K562 (cell line): ENCODE results near the gene BATF. TPM values are rescaled to one million over a fixed set of nuclear protein-coding genes. Genes with fewer than 3 reads are reported as not detected.

Source experiments
- ATAC-seq: fragments of 200-7000 bp; cut with Tn5 transposase; 3 replicates; pipeline ENCODE4 v1.9.1; 2020; ENCODE audit warnings: moderate library complexity
- BruUV-seq: library from RNA; stranded (reverse); fragments of 400-500 nt; replicated peaks from 2 replicates; lab custom pipeline; 2021; lab: Mats Ljungman, UMichigan
- CTCF ChIA-PET: fragments of 300-600 bp; formaldehyde crosslinking; extraction: SDS; loops from one replicate; lab custom pipeline; 2021; ENCODE audit warnings: low intra/inter-chr PET ratio; lab: Yijun Ruan, JAX
- POLR2A ChIA-PET: fragments of 300-600, 350-650 bp; sonication (Branson Sonifier 250); formaldehyde crosslinking; extraction: SDS; loops from one replicate; lab custom pipeline; 2021; ENCODE audit warnings: antibody characterized with exemption, inconsistent platforms; lab: Yijun Ruan, JAX
- DNase-seq, 4 experiments: peaks; one replicate each; pipeline versions ENCODE4 v3.0.0 to v3.0.0-alpha.2; 2011 to 2018; ENCODE audit warnings: low spot score in 3 of 4, mixed read lengths in 3 of 4; ENCODE audit errors: extremely low read depth in 1 of 4
- FAIRE-seq: peaks from 2 replicates; lab custom pipeline; 2011; peaks lifted over from hg19 to GRCh38; lab: Jason Lieb, UNC
- H2AFZ ChIP-seq: 2 replicates; pipeline ENCODE4 v1.6.0; 2011; ENCODE audit warnings: low read depth, low read length, control low read depth, inconsistent platforms
- H3K27ac ChIP-seq: fragments of 200-600 bp; 3 replicates; pipeline ENCODE4 v1.8.0; 2011; ENCODE audit warnings: low read depth, mild to moderate bottlenecking, control low read depth, inconsistent platforms, low read length, moderate library complexity, mixed read lengths; ENCODE audit errors: extremely low read depth
- H3K27me3 ChIP-seq, 2 experiments: fragments of 300-600 bp in 1 of 2; 2 replicates in 1 of 2; 3 replicates in 1 of 2; pipeline versions ENCODE4 v1.6.0 to v1.8.0; 2011; ENCODE audit warnings: inconsistent platforms in 2 of 2, low read length in 2 of 2, mild to moderate bottlenecking in 1 of 2, mixed read lengths in 1 of 2, moderate library complexity in 1 of 2; ENCODE audit not compliant: control insufficient read depth in 2 of 2, insufficient read depth in 2 of 2
- H3K36me3 ChIP-seq: fragments of 300-600 bp; 3 replicates; pipeline ENCODE4 v1.8.0; 2011; ENCODE audit warnings: mild to moderate bottlenecking, low read length, inconsistent platforms; ENCODE audit not compliant: control insufficient read depth, insufficient read depth
- H3K4me1 ChIP-seq, 2 experiments: fragments of 200-600 bp in 1 of 2; replicated peaks in 1 of 2; 2 replicates in 1 of 2; 3 replicates in 1 of 2; pipeline versions ENCODE4 v1.5.1 to v1.8.0; 2011; ENCODE audit warnings: inconsistent platforms in 2 of 2, low read length in 2 of 2, mild to moderate bottlenecking in 1 of 2, mixed read lengths in 1 of 2, moderate library complexity in 1 of 2; ENCODE audit not compliant: control insufficient read depth in 2 of 2, insufficient read depth in 2 of 2
- H3K4me2 ChIP-seq: 2 replicates; pipeline ENCODE4 v1.6.1; 2011; ENCODE audit warnings: low read length, control low read depth, inconsistent platforms, mixed read lengths; ENCODE audit not compliant: insufficient read depth
- H3K4me3 ChIP-seq: fragments of 200-600 bp; sonication (generic), shearing (Covaris generic); 2 replicates; pipeline ENCODE4 v1.5.1; 2016; ENCODE audit warnings: control low read depth, inconsistent platforms
- H3K79me2 ChIP-seq: fragments of 200-600 bp; 3 replicates; pipeline ENCODE4 v1.8.0; 2011; ENCODE audit warnings: low read length, inconsistent platforms; ENCODE audit not compliant: control insufficient read depth, insufficient read depth
- H3K9ac ChIP-seq, 2 experiments: 2 replicates each; pipeline versions ENCODE4 v1.6.0 to v1.6.1; 2011; ENCODE audit warnings: low read depth in 2 of 2, low read length in 2 of 2, control low read depth in 1 of 2, inconsistent platforms in 1 of 2, mild to moderate bottlenecking in 1 of 2, mixed read lengths in 1 of 2; ENCODE audit not compliant: insufficient read depth in 1 of 2
- H3K9me1 ChIP-seq: one replicate; pipeline ENCODE4 v1.6.0; 2011; ENCODE audit warnings: inconsistent platforms, mild to moderate bottlenecking, low read length, moderate library complexity; ENCODE audit not compliant: control insufficient read depth, insufficient read depth
- H3K9me3 ChIP-seq: replicated peaks from 2 replicates; pipeline ENCODE4 v1.5.1; 2011; ENCODE audit warnings: low read depth, low read length, inconsistent platforms; ENCODE audit not compliant: control insufficient read depth, insufficient read depth
- H4K20me1 ChIP-seq: replicated peaks from 2 replicates; pipeline ENCODE4 v1.6.1; 2011; ENCODE audit warnings: low read length, inconsistent platforms, mixed read lengths; ENCODE audit not compliant: control insufficient read depth, insufficient read depth
- ADNP ChIP-seq: fragments of 200-800 bp; sonication (Bioruptor generic); IDR thresholded peaks from 2 replicates; pipeline ENCODE4 v1.6.1; 2016; ENCODE audit warnings: missing genetic modification characterization, missing compliant biosample characterization
- ATF1 ChIP-seq, 2 experiments: fragments of 450-650 bp in 1 of 2; IDR thresholded peaks; 2 replicates each; pipeline ENCODE4 v1.6.1; 2016; ENCODE audit warnings: missing compliant biosample characterization in 1 of 2, missing genetic modification characterization in 1 of 2
- CBFA2T2 ChIP-seq: fragments of 450-650 bp; conservative IDR thresholded peaks from 2 replicates; pipeline ENCODE4 v1.6.1; 2017; ENCODE audit warnings: mild to moderate bottlenecking
- CBFA2T3 ChIP-seq: fragments of 450-650 bp; IDR thresholded peaks from 2 replicates; pipeline ENCODE4 v1.6.1; 2017
- DNMT1 ChIP-seq: fragments of 450-650 bp; IDR thresholded peaks from 2 replicates; pipeline ENCODE4 v1.6.1; 2016; ENCODE audit warnings: antibody characterized with exemption, mild to moderate bottlenecking
- EGR1 ChIP-seq: fragments of 450-650 bp; conservative IDR thresholded peaks from 2 replicates; pipeline ENCODE4 v1.6.1; 2017; ENCODE audit warnings: mild to moderate bottlenecking
- ETS1 ChIP-seq: conservative IDR thresholded peaks from 2 replicates; pipeline ENCODE4 v1.6.1; 2011; ENCODE audit warnings: low read depth, mild to moderate bottlenecking, low read length; ENCODE audit not compliant: control insufficient read depth
- FOXM1 ChIP-seq, 2 experiments: fragments of 450-650 bp in 1 of 2; sonication (generic) in 1 of 2; formaldehyde crosslinking in 1 of 2; IDR thresholded peaks; 2 replicates each; pipeline versions ENCODE4 v1.6.1 to v1.9.0; 2017 to 2022; ENCODE audit warnings: low read depth in 2 of 2, mild to moderate bottlenecking in 2 of 2, missing genetic modification reagents in 1 of 2, moderate library complexity in 1 of 2
- GTF2A2 ChIP-seq: IDR thresholded peaks from 2 replicates; pipeline ENCODE4 v1.6.1; 2016; ENCODE audit warnings: mild to moderate bottlenecking, missing genetic modification characterization, missing compliant biosample characterization
- HNRNPH1 ChIP-seq: fragments of 200-400 bp; formaldehyde crosslinking; optimal IDR thresholded peaks from 2 replicates; pipeline ENCODE3; 2017; ENCODE audit warnings: low read depth, mild to moderate bottlenecking, low read length, moderate library complexity
- MNT ChIP-seq, 2 experiments: fragments of 450-650 bp; conservative IDR thresholded peaks; 2 replicates each; pipeline ENCODE4 v1.6.1; 2017; ENCODE audit warnings: mild to moderate bottlenecking in 2 of 2, moderate library complexity in 2 of 2
- NELFE ChIP-seq: IDR thresholded peaks from 2 replicates; pipeline ENCODE4 v1.6.1; 2011; ENCODE audit warnings: mild to moderate bottlenecking; ENCODE audit not compliant: insufficient read depth, insufficient read length
- NFATC3 ChIP-seq: fragments of 450-650 bp; IDR thresholded peaks from 2 replicates; pipeline ENCODE4 v1.6.1; 2017; ENCODE audit warnings: mild to moderate bottlenecking
- NFE2L1 ChIP-seq: fragments of 450-650 bp; IDR thresholded peaks from 2 replicates; pipeline ENCODE4 v1.6.1; 2016; ENCODE audit warnings: missing genetic modification characterization, low read depth, mild to moderate bottlenecking, missing compliant biosample characterization, moderate library complexity, borderline replicate concordance
- NR1H2 ChIP-seq: sonication (generic); formaldehyde crosslinking; IDR thresholded peaks from 2 replicates; pipeline ENCODE4 v1.4.0; 2020; ENCODE audit warnings: mild to moderate bottlenecking, missing genetic modification reagents
- NUFIP1 ChIP-seq: fragments of 450-650 bp; IDR thresholded peaks from 2 replicates; pipeline ENCODE4 v1.6.1; 2018; ENCODE audit not compliant: partially characterized antibody
- TCF3 ChIP-seq: sonication (generic); formaldehyde crosslinking; IDR thresholded peaks from 2 replicates; pipeline ENCODE4 v1.4.0; 2020; ENCODE audit warnings: mild to moderate bottlenecking, missing genetic modification reagents
- ZNF133 ChIP-seq: fragments of 250-450 bp; sonication (Bioruptor Pico); IDR thresholded peaks from 2 replicates; pipeline ENCODE4 v1.4.0; 2020; ENCODE audit warnings: mild to moderate bottlenecking
- ZNF282 ChIP-seq: sonication (generic); formaldehyde crosslinking; IDR thresholded peaks from 2 replicates; pipeline ENCODE4 v1.8.1; 2023; ENCODE audit warnings: missing genetic modification reagents
- ZNF311 ChIP-seq: fragments of 250-450 bp; sonication (Bioruptor Pico); IDR thresholded peaks from 2 replicates; pipeline ENCODE4 v1.4.0; 2020; ENCODE audit warnings: mild to moderate bottlenecking, moderate library complexity
- ZNF655 ChIP-seq: fragments of 250-450 bp; sonication (Bioruptor Pico); IDR thresholded peaks from 2 replicates; pipeline ENCODE4 v1.5.0; 2021
- ZNF830 ChIP-seq: fragments of 250-450 bp; sonication (Bioruptor Pico); IDR thresholded peaks from 2 replicates; pipeline ENCODE4 v1.5.0; 2021; ENCODE audit warnings: mild to moderate bottlenecking
- WGBS: fragments of 100-300 bp; shearing (Covaris generic); methylation state at CpG from one replicate; pipeline ENCODE4 v1.1.6; 2016; ENCODE audit warnings: low coverage, mixed read lengths; ENCODE audit not compliant: insufficient coverage; ENCODE audit errors: missing lambda C conversion rate; 5-methylcytosine and 5-hydroxymethylcytosine counted together
- in situ Hi-C: fragments of 300-500 bp; cut with MboI; formaldehyde crosslinking; loops from 4 replicates; pipeline ENCODE4 v1.15.0; 2018; ENCODE audit warnings: inconsistent platforms, mixed read lengths
- intact Hi-C: fragments of 100-400 bp; cut with micrococcal nuclease; formaldehyde crosslinking; loops from 2 replicates; pipeline ENCODE4 v1.14.2; 2022
- polyA plus RNA-seq, 8 experiments: library from polyadenylated mRNA; depleted of rRNA in 4 of 8; stranded (reverse) in 5 of 8; unstranded in 3 of 8; fragments of >200 nt; fragmentation: Nextera tagmentation in 2 of 8; fragmentation: Illumina TruSeq in 1 of 8; extraction: Ambion mirVana in 2 of 8; extraction: Trizol in 1 of 8; gene quantifications; 2 replicates each; pipeline versions ENCODE4 v1.2.1 to v1.2.3, GENCODE V29; 2011 to 2014; ENCODE audit warnings: inconsistent platforms in 1 of 8, missing spikeins in 1 of 8
- total RNA-seq, 7 experiments: library from RNA; depleted of rRNA in 6 of 7; stranded (reverse); fragments of >200 nt in 6 of 7; fragmentation: Illumina TruSeq in 2 of 7; extraction: Trizol in 2 of 7; gene quantifications; 2 replicates each; pipeline versions ENCODE4 v1.2.1 to v1.2.3, GENCODE V29; 2011 to 2021; ENCODE audit warnings: low replicate concordance in 1 of 7

The BATF gene
- total and polyA plus RNA-seq, 9 of the 15 experiments (the other 6 are each of a cell fraction or from before 2014, with no cell fraction given) = 0.13 to 2.1 (median 0.55) TPM; not detected in 2

GRCh38 chr14:75551021-75551420, 28.8 kb downstream of the BATF start:
- Histone ChIP-seq H3K79me2 (no peaks in the 10 kb centered on the region), H2AFZ (no peak overlapping the region), H4K20me1 (no peaks in the 10 kb centered on the region), H3K9me3 (no peaks in the 10 kb centered on the region), H3K4me3 (no peak overlapping the region), H3K27me3 (peaks cover 2 to 33% of the 10 kb centered on the region in 2 experiments; a peak in 3 of 5 replicates), H3K27ac (no peak overlapping the region), H3K4me1 (peaks cover 0 to 5% of the 10 kb centered on the region in 2 experiments; a peak in 2 of 5 replicates), H3K36me3 (no peaks in the 10 kb centered on the region), H3K9ac (no peak overlapping the region), H3K4me2 (no peak overlapping the region; the same call in 1 of the 2 replicates), H3K9me1 (no peaks in the 10 kb centered on the region)
- WGBS = 0% methylated on average over 7 of the region's 7 CpGs
- POLR2A ChIA-PET = no interaction called here
- DNase-seq = peak in 1 of 4 experiments; percentile 11
- intact Hi-C loops = no loop called here
- in situ Hi-C loops = no loop called here
- no peak for ATAC-seq
- CTCF ChIA-PET = no interaction called here
- BruUV-seq = no TSS peak
- no peak for FAIRE-seq
- no peak for TF ChIP-seq ZNF311
- no peak for TF ChIP-seq ADNP
- TF ChIP-seq NR1H2 (CRISPR knock-in tag) = no peak
- TF ChIP-seq NUFIP1 = no peak
- TF ChIP-seq CBFA2T2 = 0 out of 2 replicates have a peak, but pooled peaks have one; percentile 15
- no peak for TF ChIP-seq TCF3 (CRISPR knock-in tag)
- no peak for TF ChIP-seq FOXM1 (IDR thresholded peaks at IDR 0.05; ENCODE audit: low read depth)
- TF ChIP-seq FOXM1 (CRISPR knock-in tag; IDR thresholded peaks at IDR 0.05; ENCODE audit: low read depth) = no peak
- no peak for TF ChIP-seq NELFE
- no peak for TF ChIP-seq GTF2A2 (tag)
- TF ChIP-seq DNMT1 = no peak
- TF ChIP-seq CBFA2T3 = peak; percentile 44
- no peak for TF ChIP-seq ZNF655 (CRISPR knock-in tag)
- TF ChIP-seq ZNF282 (CRISPR knock-in tag) = no peak
- 0 out of 2 replicates have a peak, but pooled peaks have one; percentile 7 for TF ChIP-seq EGR1
- TF ChIP-seq ZNF133 (CRISPR knock-in tag) = no peak
- no peak for TF ChIP-seq ATF1 (CRISPR knock-in tag; IDR thresholded peaks at IDR 0.05)
- TF ChIP-seq ATF1 (tag; IDR thresholded peaks at IDR 0.05) = no peak
- no peak for TF ChIP-seq NFE2L1 (tag)
- no peak for TF ChIP-seq MNT (conservative IDR thresholded peaks at IDR 0.05)
- no peak for TF ChIP-seq ETS1
- TF ChIP-seq NFATC3 = no peak
- no peak for TF ChIP-seq ZNF830 (CRISPR knock-in tag)
- TF ChIP-seq HNRNPH1 = no peak
